SU-DHL-6 (cell line): ENCODE data around the gene NAV3.

Experiments
- H2AFZ ChIP-seq: fragments of 200-600 bp; sonication (generic); 2 replicates; pipeline ENCODE4 v1.6.1; 2014; ENCODE audit warnings: low read depth, mild to moderate bottlenecking, moderate library complexity, mixed read lengths, antibody characterized with exemption, low read length; ENCODE audit not compliant: severe bottlenecking
- H3F3A ChIP-seq: fragments of 200-600 bp; shearing (Covaris generic); 2 replicates; pipeline ENCODE4 v1.6.0; 2016; ENCODE audit warnings: antibody characterized with exemption, mild to moderate bottlenecking; ENCODE audit not compliant: insufficient read depth
- H3K27ac ChIP-seq: fragments of 200-600 bp; sonication (generic); 2 replicates; pipeline ENCODE4 v1.5.1; 2016; ENCODE audit warnings: low read depth, mild to moderate bottlenecking, low read length, moderate library complexity, mixed read lengths
- H3K27me3 ChIP-seq: fragments of 200-600 bp; sonication (generic), shearing (Covaris generic); 2 replicates; pipeline ENCODE4 v1.6.0; 2014; ENCODE audit warnings: mild to moderate bottlenecking, low read length
- H3K36me3 ChIP-seq: fragments of 200-600 bp; sonication (generic); 2 replicates; pipeline ENCODE4 v1.6.1; 2014; ENCODE audit warnings: mild to moderate bottlenecking, low read length, mixed read lengths
- H3K4me2 ChIP-seq: fragments of 300-600, 200-600 bp; shearing (Covaris generic), sonication (generic); 2 replicates; pipeline ENCODE4 v1.6.0; 2014; ENCODE audit warnings: low read length, low read depth, mild to moderate bottlenecking; ENCODE audit not compliant: poor library complexity, severe bottlenecking
- H3K4me3 ChIP-seq: fragments of 200-600 bp; sonication (generic); 2 replicates; pipeline ENCODE4 v1.5.1; 2014; ENCODE audit warnings: antibody characterized with exemption, low read length, mild to moderate bottlenecking, mixed read lengths; ENCODE audit not compliant: insufficient read depth, poor library complexity, severe bottlenecking
- H3K79me2 ChIP-seq: fragments of 200-600 bp; sonication (generic); 2 replicates; pipeline ENCODE4 v1.6.1; 2014; ENCODE audit warnings: mild to moderate bottlenecking, low read length, moderate library complexity; ENCODE audit not compliant: insufficient read depth
- H3K9ac ChIP-seq: fragments of 200-600 bp; sonication (generic); 2 replicates; pipeline ENCODE4 v1.7.0; 2014; ENCODE audit warnings: mild to moderate bottlenecking, low read length
- H3K9me2 ChIP-seq: fragments of 200-600 bp; sonication (generic); replicated peaks from 2 replicates; pipeline ENCODE4 v1.6.1; 2014; ENCODE audit warnings: low read length; ENCODE audit not compliant: insufficient read depth
- H3K9me3 ChIP-seq: fragments of 200-600 bp; sonication (generic); 2 replicates; pipeline ENCODE4 v1.6.1; 2014; ENCODE audit warnings: low read length, mixed read lengths; ENCODE audit not compliant: insufficient read depth
- H4K20me1 ChIP-seq: fragments of 200-600 bp; sonication (generic); 2 replicates; pipeline ENCODE4 v1.6.1; 2014; ENCODE audit warnings: low read depth, mild to moderate bottlenecking, antibody characterized with exemption, low read length, moderate library complexity, mixed read lengths
- CTCF ChIP-seq: fragments of 200-600 bp; sonication (generic); IDR thresholded peaks from one replicate; pipeline ENCODE4 v1.5.1; 2017; ENCODE audit warnings: antibody characterized with exemption, mild to moderate bottlenecking, low read length, moderate library complexity; ENCODE audit not compliant: insufficient read depth, poor library complexity, severe bottlenecking
- EZH2phosphoT487 ChIP-seq: fragments of 200-600 bp; sonication (generic), shearing (Covaris generic); conservative IDR thresholded peaks from 2 replicates; pipeline ENCODE4 v1.6.1; 2018; ENCODE audit warnings: mild to moderate bottlenecking, antibody characterized with exemption, low read length, moderate library complexity, mixed read lengths

The NAV3 gene

DNA sequence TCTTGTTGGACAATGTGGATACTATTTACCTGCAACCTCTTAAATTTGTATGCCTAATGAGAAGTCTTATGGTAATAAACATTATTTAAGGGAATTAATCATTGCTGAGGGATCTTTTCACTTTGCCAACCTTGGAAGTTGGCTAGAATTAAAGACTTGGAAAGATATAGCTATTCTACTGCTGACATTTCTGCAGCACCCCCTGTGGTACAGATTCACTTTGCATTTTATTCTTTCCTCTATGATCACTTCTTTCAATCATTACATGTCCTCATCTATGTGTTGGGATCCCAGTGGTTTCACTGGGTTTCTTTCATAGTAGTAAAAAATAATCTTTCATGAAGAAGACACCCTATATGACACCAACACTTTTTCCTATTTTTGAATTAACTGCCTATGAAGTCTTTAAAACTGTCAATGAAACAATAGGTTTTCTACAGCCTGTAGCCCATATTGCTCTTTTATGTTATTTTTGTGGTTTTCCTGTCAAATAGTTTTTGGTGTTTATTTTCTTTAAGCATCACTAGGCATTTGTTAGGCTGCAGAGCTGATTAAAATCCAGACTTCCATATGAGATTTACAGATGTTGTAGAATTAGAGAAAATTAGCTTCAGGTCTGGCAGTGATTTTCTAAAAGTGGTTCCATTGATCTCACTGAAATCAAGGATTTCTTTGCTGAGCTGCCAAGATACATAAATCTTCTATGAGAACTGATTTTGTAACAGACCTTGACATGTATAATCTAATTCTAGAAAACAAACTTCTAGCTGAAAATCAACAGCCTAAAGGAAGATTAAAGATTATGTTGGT lies 256.1 kb downstream of the NAV3 start:
- no peaks in the 10 kb centered on the region for H3K27me3 ChIP-seq
- TF ChIP-seq CTCF, result no peak
- no peak for TF ChIP-seq EZH2phosphoT487
- H3K27ac ChIP-seq, result no peak overlapping the region
- no peaks in the 10 kb centered on the region for H3K9me2 ChIP-seq
- H3K9ac ChIP-seq, result no peak overlapping the region
- H3K4me2 ChIP-seq, result no peak overlapping the region
- H3K4me3 ChIP-seq, result no peak overlapping the region
- H3K9me3 ChIP-seq, result no peaks in the 10 kb centered on the region
- no peaks in the 10 kb centered on the region for H3K79me2 ChIP-seq
- H3K36me3 ChIP-seq, result no peaks in the 10 kb centered on the region
- H3F3A ChIP-seq, result no peaks in the 10 kb centered on the region
- no peaks in the 10 kb centered on the region for H4K20me1 ChIP-seq
- H2AFZ ChIP-seq, result no peak overlapping the region

GRCh38 chr12:78087363-78087675 lies 256.6 kb downstream of the NAV3 start:
- Histone ChIP-seq H3K36me3 (no peaks in the 10 kb centered on the region), H4K20me1 (no peaks in the 10 kb centered on the region), H2AFZ (no peak overlapping the region), H3K9me3 (no peaks in the 10 kb centered on the region), H3K27me3 (no peaks in the 10 kb centered on the region), H3K9me2 (no peaks in the 10 kb centered on the region), H3K4me3 (no peak overlapping the region), H3K4me2 (no peak overlapping the region), H3F3A (no peaks in the 10 kb centered on the region), H3K9ac (no peak overlapping the region), H3K27ac (no peak overlapping the region), H3K79me2 (no peaks in the 10 kb centered on the region)
- TF ChIP-seq EZH2phosphoT487 (no peak), CTCF (no peak)

GRCh38 chr12:78088391-78088832 lies 257.7 kb downstream of the NAV3 start:
- no peak overlapping the region for H3K4me3 ChIP-seq
- no peak overlapping the region for H3K4me2 ChIP-seq
- no peaks in the 10 kb centered on the region for H3K27me3 ChIP-seq
- no peaks in the 10 kb centered on the region for H4K20me1 ChIP-seq
- no peaks in the 10 kb centered on the region for H3F3A ChIP-seq
- H3K9me3 ChIP-seq, result no peaks in the 10 kb centered on the region
- H2AFZ ChIP-seq, result no peak overlapping the region
- no peak overlapping the region for H3K9ac ChIP-seq
- no peaks in the 10 kb centered on the region for H3K36me3 ChIP-seq
- no peaks in the 10 kb centered on the region for H3K79me2 ChIP-seq
- no peak overlapping the region for H3K27ac ChIP-seq
- TF ChIP-seq CTCF, result no peak
- TF ChIP-seq EZH2phosphoT487, result no peak
- no peaks in the 10 kb centered on the region for H3K9me2 ChIP-seq
